ENCODE results near the gene STIP1.

STIP1 gene

GRCh38 chr11:64185693-64186491 is at the start of gene STIP1:
TSS of gene STIP1 (plus strand) at chr11:64186171. CDS start at chr11:64186262, 91 bp downstream.
- peak; percentile 100 for DNase-seq

- DNase-seq: no peak
These were observed 49.1 kb upstream of the STIP1 start for GRCh38 chr11:64136765-64137441.

- no peak for DNase-seq
These were observed 47.6 kb upstream of the STIP1 start for GRCh38 chr11:64138398-64138797.

- no peak for DNase-seq
These were observed 46.9 kb upstream of the STIP1 start for GRCh38 chr11:64139049-64139448.

- DNase-seq: no peak
These were observed 45.9 kb upstream of the STIP1 start for GRCh38 chr11:64140082-64140481.

GRCh38 chr11:64141081-64141783 is 44.7 kb upstream of the STIP1 start:
- no peak for DNase-seq

GRCh38 chr11:64144587-64145472 is 41.1 kb upstream of the STIP1 start:
- DNase-seq: no peak

GRCh38 chr11:64146036-64146955 is 39.7 kb upstream of the STIP1 start:
- peak; percentile 73 for DNase-seq

- peak; percentile 74 for DNase-seq
These were observed 37.6 kb upstream of the STIP1 start for GRCh38 chr11:64148226-64148916.

GRCh38 chr11:64148917-64149617 is 36.9 kb upstream of the STIP1 start:
- DNase-seq: no peak

- no peak for DNase-seq
These were observed 35.9 kb upstream of the STIP1 start for GRCh38 chr11:64150051-64150450.

GRCh38 chr11:64150481-64151239 is 35.3 kb upstream of the STIP1 start:
- DNase-seq: no peak

GRCh38 chr11:64151337-64151736 is 34.6 kb upstream of the STIP1 start:
- DNase-seq: no peak

- peak; percentile 72 for DNase-seq
These were observed 32.9 kb upstream of the STIP1 start for GRCh38 chr11:64152841-64153691.

GRCh38 chr11:64153812-64154211 is 32.2 kb upstream of the STIP1 start:
- DNase-seq: no peak

GRCh38 chr11:64156235-64157011 is 29.5 kb upstream of the STIP1 start:
- no peak for DNase-seq

- DNase-seq: no peak
These were observed 28.2 kb upstream of the STIP1 start for GRCh38 chr11:64157631-64158394.

Measured in CD4-positive, alpha-beta T cell treated with Interleukin-12 subunit alpha and Interleukin-12 subunit beta, for 1 hour (primary cell).